Lower leg skin (tissue), 4 donors: ENCODE measurements around the gene DCTN5. TPM values are rescaled to one million over a fixed set of nuclear protein-coding genes. Genes with fewer than 3 reads are reported as not detected.
A peak's percentile ranks its signal among the peaks of the same experiment; 100 is the strongest.
"Not testable (repeated sequence)": the region's sequence is repeated elsewhere in the genome, so short reads cannot be mapped to it uniquely, and the experiment has no call there.

Experiments used
- DNase-seq, 2 donors: peaks; one replicate each; pipeline ENCODE4 v3.0.0-alpha.2; 2019; ENCODE audit warnings: low spot score in 2 of 2
- H3K4me3 ChIP-seq: fragments of 200-600 bp; sonication (generic); 2 replicates; pipeline ENCODE4 v1.5.1; 2017; ENCODE audit warnings: mild to moderate bottlenecking, low read depth; ENCODE audit not compliant: poor library complexity, severe bottlenecking
- CTCF ChIP-seq, 3 donors: fragments of 450-650 bp; IDR thresholded peaks; one replicate each; pipeline ENCODE4 v1.5.1; 2016; ENCODE audit warnings: antibody characterized with exemption in 3 of 3, mild to moderate bottlenecking in 3 of 3, moderate library complexity in 2 of 3
- POLR2A ChIP-seq, 2 donors: fragments of 450-650 bp; IDR thresholded peaks; one replicate each; pipeline ENCODE4 v1.6.1; 2016 to 2017; ENCODE audit warnings: antibody characterized with exemption in 2 of 2, mild to moderate bottlenecking in 1 of 2, moderate library complexity in 1 of 2
- WGBS, 2 donors: methylation state at CpG; one replicate each; pipeline ENCODE4 v1.1.5; 2018; 5-methylcytosine and 5-hydroxymethylcytosine counted together
- intact Hi-C: fragments of 100-400 bp; cut with DNase I; formaldehyde crosslinking; loops from one replicate; pipeline ENCODE4 v1.15.0; 2023; ENCODE audit warnings: low total_unique reads
- total RNA-seq, 4 donors: library from RNA; depleted of rRNA; stranded (reverse); fragments of >200 nt; gene quantifications; one replicate each; pipeline ENCODE4 v1.1.0, GENCODE V29; 2016

Gene DCTN5
- total RNA-seq, 4 donors from 2014 or later, result 37.4 to 54.0 (median 46.7) TPM

GRCh38 chr16:23712976-23713375 lies 71.7 kb downstream of the DCTN5 start, which contains the start of gene ERN2:
ERN2 (minus strand) TSS chr16:23713222; CDS start chr16:23713187, 35 bp downstream.
- 5 to 6% methylated on average over 11 to 18 of the region's 37 CpGs for WGBS, 2 donors
- no peak for DNase-seq
- intact Hi-C loops, result no loop called here
- no peak within 1 kb of the TSS for H3K4me3 ChIP-seq
- no peak for TF ChIP-seq POLR2A (IDR thresholded peaks at IDR 0.05)
- no peak for TF ChIP-seq CTCF (IDR thresholded peaks at IDR 0.05)

GRCh38 chr16:23716484-23716883 lies 75.2 kb downstream of the DCTN5 start:
- TF ChIP-seq POLR2A (IDR thresholded peaks at IDR 0.05) (no peak), CTCF (IDR thresholded peaks at IDR 0.05) (no peak)
- intact Hi-C loops, result no loop called here
- no peak overlapping the region for H3K4me3 ChIP-seq
- no peak for DNase-seq
- WGBS, 2 donors, result 83 to 88% methylated on average over 5 of the region's 5 CpGs

- intact Hi-C loops, H3K4me3 ChIP-seq: not testable (repeated sequence)
- peak in 1 of 2 donors; percentile 6 for DNase-seq
- WGBS, 2 donors, result 73 to 79% methylated on average over 9 of the region's 9 CpGs
Measured at GRCh38 chr16:23722613-23723240, 81.5 kb downstream of the DCTN5 start.

- no peak overlapping the region for H3K4me3 ChIP-seq
- TF ChIP-seq POLR2A (IDR thresholded peaks at IDR 0.05), result no peak
- no peak for TF ChIP-seq CTCF (IDR thresholded peaks at IDR 0.05)
- intact Hi-C loops, result no loop called here
- 81 to 82% methylated on average over 8 of the region's 8 CpGs for WGBS, 2 donors
- DNase-seq, result no peak
Measured at GRCh38 chr16:23724096-23724784, 83.0 kb downstream of the DCTN5 start.

- WGBS, 2 donors, result 62 to 67% methylated on average over 3 of the region's 3 CpGs
- DNase-seq, result no peak
- no peak for TF ChIP-seq POLR2A (IDR thresholded peaks at IDR 0.05)
- TF ChIP-seq CTCF (IDR thresholded peaks at IDR 0.05), result no peak
- intact Hi-C loops, result no loop called here
- no peak overlapping the region for H3K4me3 ChIP-seq
Measured at GRCh38 chr16:23724785-23725131, 83.5 kb downstream of the DCTN5 start.

GRCh38 chr16:23726710-23727109 lies 85.4 kb downstream of the DCTN5 start:
- no peak for TF ChIP-seq POLR2A (IDR thresholded peaks at IDR 0.05)
- TF ChIP-seq CTCF (IDR thresholded peaks at IDR 0.05), result no peak
- 80 to 91% methylated on average over 3 of the region's 3 CpGs for WGBS, 2 donors
- intact Hi-C loops, result no loop called here

More at GRCh38 chr16:23726710-23727109, 85.4 kb downstream of the DCTN5 start:
- DNase-seq, result no peak
- H3K4me3 ChIP-seq, result no peak overlapping the region

Other genes starting within 250 kb of the DCTN5 start
- 10 to 100 TPM; 17.5 to 22.6 (median 18.0) TPM for gene COG7, start 188.3 kb upstream of the DCTN5 start, total RNA-seq
- 10 to 100 TPM; 40.7 to 80.4 (median 61.4) TPM for gene GGA2, start 131.0 kb upstream of the DCTN5 start, total RNA-seq
- 10 to 100 TPM; 16.8 to 27.1 (median 20.7) TPM for gene EARS2, start 84.1 kb upstream of the DCTN5 start, total RNA-seq
- 10 to 100 TPM; 32.5 to 61.3 (median 42.7) TPM for gene UBFD1, start 83.7 kb upstream of the DCTN5 start, total RNA-seq
- 10 to 100 TPM; 47.8 to 77.8 (median 56.7) TPM for gene NDUFAB1, start 45.1 kb upstream of the DCTN5 start, total RNA-seq
- 10 to 100 TPM; 10.9 to 16.3 (median 13.0) TPM for gene PALB2, start 156 bp upstream of the DCTN5 start, total RNA-seq
- 1 to 10 TPM; 2.4 to 5.9 (median 4.4) TPM for gene PLK1, start 37.4 kb downstream of the DCTN5 start, total RNA-seq
- gene ERN2, start 71.8 kb downstream of the DCTN5 start, total RNA-seq, result 1 to 10 TPM in 1 of 4 donors, under 1 TPM in 3; 0.25 to 2.4 (median 0.49) TPM
- gene CHP2, start 113.6 kb downstream of the DCTN5 start, total RNA-seq, result 100 to 1,000 TPM; 120 to 176 (median 134) TPM
- gene PRKCB, start 194.5 kb downstream of the DCTN5 start, total RNA-seq, result 10 to 100 TPM in 2 of 4 donors, 1 to 10 TPM in 2; 7.4 to 21.6 (median 12.9) TPM